ENCODE results near the gene TFAP2B.

The TFAP2B gene

GRCh38 chr6:50824552-50824951, 5.9 kb downstream of the TFAP2B start:
- no peak for DNase-seq (ENCODE audit: low read depth)

DNA sequence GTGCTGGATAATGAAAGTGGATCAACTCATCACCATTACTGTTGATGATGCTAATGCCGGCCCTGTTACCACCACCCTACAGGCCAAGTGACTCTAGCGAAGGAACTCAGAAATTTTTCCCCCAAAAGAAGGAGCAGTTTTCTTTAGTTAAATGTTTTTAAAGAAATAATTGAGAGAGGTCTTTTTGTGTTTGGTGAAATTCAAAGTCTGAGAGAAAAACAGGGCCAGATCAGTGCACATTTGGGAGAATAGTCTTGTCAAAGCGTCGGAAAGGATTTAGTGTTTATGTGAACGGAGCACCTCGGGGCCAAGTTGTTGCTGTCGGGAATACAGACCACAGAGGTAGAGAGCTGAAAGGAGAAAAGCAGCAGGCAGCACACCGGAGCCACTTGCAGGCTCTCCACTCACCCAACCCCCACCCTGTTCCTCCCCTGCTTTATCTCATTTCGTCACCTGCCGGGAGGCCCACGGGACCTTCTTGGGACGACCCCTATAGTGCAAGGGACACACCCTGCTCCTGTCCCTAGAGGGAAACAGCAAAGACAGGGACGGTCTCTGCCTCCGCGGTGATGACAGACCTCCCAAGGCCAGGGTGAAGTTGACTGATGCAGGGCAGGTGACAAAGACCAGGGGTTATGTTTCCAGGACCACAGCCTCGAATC, 6.8 kb downstream of the TFAP2B start:
- no peak for DNase-seq (ENCODE audit: low read depth)

GRCh38 chr6:50826037-50826761, 7.5 kb downstream of the TFAP2B start:
- DNase-seq (ENCODE audit: low read depth), result no peak

GRCh38 chr6:50826803-50827202, 8.1 kb downstream of the TFAP2B start:
- no peak for DNase-seq (ENCODE audit: low read depth)

GRCh38 chr6:50829049-50829448, 10.4 kb downstream of the TFAP2B start:
- no peak for DNase-seq (ENCODE audit: low read depth)

DNA sequence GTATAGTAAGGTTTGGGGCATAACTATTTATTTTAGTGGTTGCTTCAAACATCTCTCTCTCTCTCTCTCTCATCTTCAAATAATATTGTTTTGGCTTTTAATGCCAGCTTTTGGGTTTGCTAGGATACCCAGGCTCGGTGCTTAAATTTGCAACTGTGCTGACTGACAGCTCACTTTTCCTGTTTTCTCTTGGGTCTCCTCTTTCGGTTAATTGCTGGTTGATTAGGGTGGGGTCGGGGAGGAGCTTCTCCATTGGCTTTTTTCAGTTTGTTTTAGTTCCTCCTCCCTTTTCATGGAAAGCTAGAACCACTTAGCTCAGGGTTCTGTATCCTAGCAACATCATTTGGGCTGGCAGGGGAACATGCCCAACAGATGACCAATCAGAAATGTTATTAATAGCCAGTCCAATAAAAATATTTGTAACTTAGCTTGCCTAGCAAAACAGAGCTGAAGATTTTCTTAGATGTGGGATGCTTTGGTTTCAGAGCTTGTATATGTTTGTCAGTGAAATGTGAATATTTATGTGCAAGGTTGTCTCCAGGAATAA, 11.3 kb downstream of the TFAP2B start:
- DNase-seq (ENCODE audit: low read depth), result no peak

DNA sequence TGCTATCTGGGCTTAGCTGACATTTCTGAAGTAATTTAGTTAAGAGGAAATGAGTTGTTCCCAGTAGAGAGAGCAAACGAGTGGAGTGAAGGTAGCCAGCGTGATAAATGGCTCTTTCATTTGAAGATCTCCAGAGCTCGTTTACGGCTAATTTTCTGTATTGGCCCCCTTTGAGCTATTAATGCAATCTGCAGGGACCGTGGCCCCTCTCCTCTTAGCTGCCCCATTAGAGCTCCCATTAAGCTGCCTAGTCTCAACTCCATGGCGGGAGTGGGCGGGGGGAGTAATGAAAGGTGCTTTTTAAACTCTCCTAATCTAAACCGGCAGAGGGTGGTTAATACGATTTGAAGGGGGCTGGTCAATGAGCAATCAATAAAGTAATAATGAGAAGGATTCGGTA, 12.5 kb downstream of the TFAP2B start:
- DNase-seq (ENCODE audit: low read depth), result no peak

DNA sequence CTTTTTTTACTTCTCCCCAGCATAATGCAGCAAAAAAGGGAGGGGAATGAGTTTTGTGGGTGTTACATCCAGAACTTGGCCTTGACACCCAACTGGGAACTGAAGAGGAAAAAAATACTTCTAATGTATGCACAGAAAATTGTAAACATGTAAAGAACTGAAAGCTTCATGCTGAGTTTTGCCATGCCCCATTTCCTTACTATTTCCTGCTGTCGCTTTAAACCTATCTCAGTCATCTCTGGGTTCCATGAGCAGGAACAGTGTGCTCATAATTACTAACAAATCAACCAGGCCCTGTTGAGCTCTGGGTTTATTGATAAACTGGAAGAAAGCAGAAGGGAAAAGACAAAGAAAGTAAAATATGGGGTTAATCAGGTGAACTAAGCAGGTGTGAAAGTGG, 14.2 kb downstream of the TFAP2B start:
- no peak for DNase-seq (ENCODE audit: low read depth)

DNA sequence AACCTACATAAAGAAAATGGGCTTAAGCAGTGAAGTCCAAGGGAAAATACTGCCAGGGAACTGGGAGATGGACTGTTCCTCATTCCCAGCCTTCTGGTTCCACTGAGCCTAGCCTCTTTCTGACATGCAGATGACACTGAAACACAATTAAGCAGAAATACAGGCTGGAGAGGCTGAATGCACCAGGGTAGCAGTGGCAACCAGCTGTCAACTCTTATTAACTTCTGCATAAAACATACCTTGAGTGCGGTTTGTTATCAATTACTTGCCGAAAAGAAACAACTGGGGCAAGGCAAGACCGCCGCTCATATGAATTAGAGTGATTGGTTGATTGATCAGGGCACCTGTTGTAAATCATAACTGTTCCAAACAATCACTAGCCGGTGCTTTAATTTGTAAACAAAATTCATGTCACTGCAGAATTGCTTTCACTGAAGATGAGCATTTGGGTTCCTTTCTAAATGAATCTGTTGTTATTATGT, 16.3 kb downstream of the TFAP2B start:
- DNase-seq (ENCODE audit: low read depth), result no peak

GRCh38 chr6:50836231-50836630, 17.6 kb downstream of the TFAP2B start:
- DNase-seq (ENCODE audit: low read depth), result no peak

- no peak for DNase-seq (ENCODE audit: low read depth)
Observed at GRCh38 chr6:50837589-50838445, 19.1 kb downstream of the TFAP2B start.

- no peak for DNase-seq (ENCODE audit: low read depth)
Observed at GRCh38 chr6:50840112-50840810, 21.6 kb downstream of the TFAP2B start.

DNA sequence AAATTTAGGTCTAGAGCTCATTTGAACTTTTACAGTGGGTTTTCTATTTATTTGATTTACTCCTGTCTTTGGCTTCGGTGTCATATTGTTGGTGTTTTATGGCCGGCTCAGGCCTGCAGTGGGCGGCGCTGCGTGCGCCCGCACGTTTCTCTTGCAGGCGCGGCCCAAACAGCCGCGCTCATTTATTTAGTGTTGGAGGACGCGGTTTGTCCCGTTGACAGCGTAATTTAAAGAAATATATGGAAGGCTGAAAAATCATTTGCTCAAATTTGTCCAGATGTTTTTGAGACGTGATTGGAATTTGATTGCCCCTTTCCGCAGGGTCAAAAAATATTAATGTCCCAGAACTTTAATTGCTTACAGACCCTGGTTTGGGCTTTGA, 22.1 kb downstream of the TFAP2B start:
- no peak for DNase-seq (ENCODE audit: low read depth)

- DNase-seq (ENCODE audit: low read depth), result no peak
Observed at GRCh38 chr6:50842446-50842845, 23.8 kb downstream of the TFAP2B start.

DNA sequence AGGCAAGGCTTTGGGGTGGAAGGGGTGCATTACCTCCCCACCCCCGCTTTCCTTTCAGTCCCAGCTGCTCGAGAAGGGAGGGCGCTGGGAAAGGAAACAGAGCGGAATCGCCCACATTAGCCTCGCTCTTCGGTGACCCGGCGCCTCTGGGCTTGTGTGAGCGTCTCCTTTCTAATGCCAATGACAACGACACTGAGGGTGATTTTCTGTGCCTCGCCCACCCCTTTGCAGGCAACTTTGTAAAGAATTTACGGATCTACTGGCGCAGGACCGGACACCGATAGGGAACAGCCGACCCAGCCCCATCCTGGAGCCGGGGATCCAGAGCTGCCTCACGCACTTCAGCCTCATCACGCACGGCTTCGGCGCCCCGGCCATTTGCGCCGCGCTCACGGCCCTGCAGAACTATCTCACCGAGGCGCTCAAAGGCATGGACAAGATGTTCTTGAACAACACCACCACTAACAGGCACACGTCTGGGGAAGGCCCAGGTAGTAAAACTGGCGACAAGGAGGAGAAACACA, 24.3 kb downstream of the TFAP2B start:
- no peak for DNase-seq (ENCODE audit: low read depth)

DNA sequence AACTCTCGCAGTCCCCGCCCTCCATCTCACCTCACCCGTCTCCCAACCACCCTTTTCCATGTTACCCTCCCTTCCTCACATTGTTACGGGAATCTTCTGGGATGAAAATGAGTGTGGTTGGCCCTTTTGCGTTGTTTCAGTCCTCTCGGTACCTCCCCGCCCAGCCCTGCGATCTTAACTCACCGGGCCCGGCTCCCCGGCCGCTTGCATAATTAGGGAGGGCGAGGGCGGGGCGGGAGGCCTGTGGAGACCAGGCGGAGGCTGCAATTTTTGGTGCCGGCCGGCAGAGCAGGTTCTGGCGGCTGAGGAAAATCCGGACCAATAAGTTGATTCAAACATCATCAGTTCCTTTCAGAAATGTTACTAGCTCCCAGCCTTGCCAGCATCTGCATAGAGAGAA, 25.2 kb downstream of the TFAP2B start:
- DNase-seq (ENCODE audit: low read depth), result no peak

DNA sequence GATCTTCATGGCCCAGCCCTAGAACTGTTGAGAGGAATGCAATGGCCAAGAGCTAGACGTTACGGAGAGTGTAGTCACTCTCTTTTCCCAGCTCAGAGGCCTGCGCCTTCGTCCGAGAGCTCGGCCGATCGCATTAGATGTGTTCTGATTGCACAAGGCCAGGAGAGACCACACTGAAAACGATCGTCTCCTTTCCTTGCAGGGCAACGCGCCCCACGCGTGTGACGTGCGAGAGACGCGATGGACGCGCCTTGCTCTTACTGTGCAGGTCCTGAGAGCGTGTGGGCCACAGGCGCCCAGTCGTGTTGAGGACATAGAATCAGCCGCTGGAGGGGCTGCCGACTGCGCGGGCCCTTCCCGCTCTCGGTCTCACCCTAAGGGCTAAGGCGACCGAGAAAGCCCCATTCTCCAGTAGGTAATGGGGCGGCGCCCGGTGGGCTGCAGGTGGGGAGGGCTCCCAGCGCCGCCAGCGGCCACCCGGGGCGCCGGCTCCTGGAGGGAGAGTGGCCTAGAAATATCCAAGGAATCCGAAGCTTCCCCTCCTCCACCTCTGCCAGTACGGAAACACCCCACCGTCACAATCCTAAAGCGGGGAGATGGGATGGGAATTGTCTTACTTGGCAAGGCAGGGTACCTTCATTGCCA, 26.9 kb downstream of the TFAP2B start:
- DNase-seq (ENCODE audit: low read depth), result no peak

DNA sequence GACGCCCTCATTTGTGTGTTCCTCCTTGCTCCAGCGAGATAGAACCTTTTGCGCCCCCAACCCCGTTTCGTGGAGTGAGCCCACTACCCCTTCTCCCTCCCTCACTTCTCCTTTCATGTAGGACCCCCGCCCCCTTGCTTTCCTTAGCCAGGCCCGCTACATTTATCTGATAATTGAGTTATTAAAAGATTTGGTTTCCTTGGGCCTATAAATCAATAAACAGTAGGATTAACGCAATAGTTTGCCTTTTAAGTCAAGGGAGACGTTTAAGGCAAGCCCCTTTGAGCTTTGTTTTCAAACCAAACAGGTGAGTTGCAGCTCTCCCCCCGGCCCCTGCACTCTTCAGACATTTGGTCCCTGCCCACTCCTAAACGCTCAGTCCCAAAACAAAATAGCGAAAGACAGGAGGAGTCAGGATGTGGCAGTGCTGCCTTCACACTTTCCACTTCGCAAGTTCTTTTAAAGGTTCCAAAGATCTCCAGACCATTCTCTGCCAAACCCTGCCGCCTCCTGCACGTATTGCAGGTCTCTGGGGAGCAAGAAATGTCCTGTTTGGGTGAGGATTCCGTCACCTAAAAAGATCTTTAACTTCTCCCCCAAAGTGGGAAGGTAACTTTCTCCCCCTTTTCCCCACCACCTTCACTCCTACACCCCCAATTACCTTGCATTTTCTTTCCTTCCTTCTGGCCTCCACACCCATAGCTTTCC, 27.6 kb downstream of the TFAP2B start:
- DNase-seq (ENCODE audit: low read depth), result no peak

DNA sequence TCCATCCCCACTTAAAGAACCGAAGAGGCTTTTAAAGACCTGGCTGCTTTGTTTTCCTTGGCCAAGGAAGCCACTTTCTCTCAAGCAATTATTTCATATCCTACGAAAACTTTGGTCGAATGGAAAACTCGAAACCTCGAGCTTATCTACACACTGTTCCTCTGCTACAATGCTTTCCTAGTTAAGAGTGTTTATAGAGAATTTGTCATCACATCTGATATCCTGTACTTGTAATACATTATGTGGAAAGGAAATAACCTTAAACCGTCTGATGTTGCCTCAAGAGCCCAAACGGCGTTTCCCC, 28.1 kb downstream of the TFAP2B start:
- no peak for DNase-seq (ENCODE audit: low read depth)

DNA sequence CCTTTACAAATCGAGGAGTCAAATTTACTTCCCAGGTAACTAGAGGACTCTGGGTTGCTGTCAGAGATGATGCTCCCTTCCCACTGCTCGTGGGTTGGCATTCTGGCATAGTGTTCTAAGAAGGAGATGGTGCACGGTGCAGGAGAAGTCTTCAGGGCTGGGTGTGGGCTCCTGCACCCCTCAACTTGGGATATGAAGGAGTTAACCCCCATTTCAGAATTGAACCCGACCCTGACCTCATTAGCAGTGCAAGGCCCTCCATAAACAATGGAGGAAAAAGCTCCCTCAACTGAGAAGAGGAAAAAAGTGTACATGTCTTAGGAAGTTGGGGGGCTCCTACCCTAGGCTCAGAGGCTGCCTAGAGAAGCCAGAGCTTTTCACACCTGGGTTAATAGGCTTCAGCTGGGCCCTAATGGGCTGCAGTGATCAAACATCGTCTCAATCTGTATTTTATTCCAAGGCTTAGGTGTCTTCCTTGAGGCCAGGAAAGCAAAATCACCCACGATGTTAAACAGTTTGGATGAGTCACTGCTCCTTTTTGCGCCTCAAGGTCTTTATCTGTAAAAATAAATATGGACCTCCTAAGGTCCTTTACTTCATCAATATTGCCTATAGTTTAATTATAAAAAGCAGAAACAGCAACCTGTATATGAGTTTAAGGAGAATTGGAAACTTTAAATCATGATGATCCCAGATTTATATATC, 29.4 kb downstream of the TFAP2B start:
- DNase-seq (ENCODE audit: low read depth), result no peak
